HEK293 (cell line): ENCODE data around the gene IFIH1.

Source experiments
- CTCF ChIA-PET: fragments of 350-600 bp; formaldehyde crosslinking; extraction: SDS; loops from one replicate; lab custom pipeline; 2021; ENCODE audit warnings: antibody characterized with exemption; lab: Yijun Ruan, JAX
- POLR2A ChIA-PET: fragments of 300-600 bp; formaldehyde crosslinking; extraction: SDS; loops from one replicate; lab custom pipeline; 2020; ENCODE audit warnings: antibody characterized with exemption, inconsistent platforms; lab: Yijun Ruan, JAX
- H3K27ac ChIP-seq: fragments of 200-500 bp; sonication (Bioruptor generic); 2 replicates; pipeline ENCODE4 v1.5.1; 2014; ENCODE audit warnings: low read depth, low read length, control low read depth, inconsistent platforms; ENCODE audit errors: extremely low read depth
- H3K36me3 ChIP-seq, 2 experiments: fragments of 200-500 bp in 1 of 2; sonication (Bioruptor generic) in 1 of 2; 1 replicate in 1 of 2; 2 replicates in 1 of 2; pipeline ENCODE4 v1.5.1; 2014 to 2017; ENCODE audit warnings: inconsistent platforms in 2 of 2, low read length in 2 of 2; ENCODE audit not compliant: control insufficient read depth in 2 of 2, insufficient read depth in 1 of 2
- H3K4me1 ChIP-seq: fragments of 200-500 bp; sonication (Bioruptor generic); 2 replicates; pipeline ENCODE4 v1.5.1; 2014; ENCODE audit warnings: mild to moderate bottlenecking, low read length, inconsistent platforms; ENCODE audit not compliant: control insufficient read depth, insufficient read depth
- H3K4me3 ChIP-seq: 2 replicates; pipeline ENCODE4 v1.5.1; 2011; ENCODE audit warnings: low read depth, mild to moderate bottlenecking, control low read depth, low read length, moderate library complexity
- H3K9me3 ChIP-seq: fragments of 200-500 bp; sonication (Bioruptor generic); 2 replicates; pipeline ENCODE4 v1.5.1; 2014; ENCODE audit warnings: low read depth, low read length, inconsistent platforms; ENCODE audit not compliant: control insufficient read depth, insufficient read depth
- FEZF1 ChIP-seq: fragments of 450-650 bp; formaldehyde crosslinking; IDR thresholded peaks from 2 replicates; pipeline ENCODE4 v1.5.1; 2016; ENCODE audit warnings: missing biosample characterization, missing genetic modification characterization
- GFI1B ChIP-seq: fragments of 450-650 bp; formaldehyde crosslinking; IDR thresholded peaks from 2 replicates; pipeline ENCODE4 v1.5.1; 2016; ENCODE audit warnings: missing biosample characterization, missing genetic modification characterization
- HOXD13 ChIP-seq: sonication (generic); formaldehyde crosslinking; IDR thresholded peaks from 2 replicates; pipeline ENCODE4 v1.8.0; 2022; ENCODE audit warnings: missing genetic modification reagents, borderline replicate concordance
- KLF8 ChIP-seq: fragments of 450-650 bp; formaldehyde crosslinking; IDR thresholded peaks from 2 replicates; pipeline ENCODE4 v1.5.1; 2016; ENCODE audit warnings: missing biosample characterization, missing genetic modification characterization
- OVOL3 ChIP-seq: fragments of 450-650 bp; formaldehyde crosslinking; IDR thresholded peaks from 2 replicates; pipeline ENCODE4 v1.5.1; 2016; ENCODE audit warnings: missing biosample characterization, missing genetic modification characterization
- ZBTB21 ChIP-seq: fragments of 450-650 bp; formaldehyde crosslinking; IDR thresholded peaks from 2 replicates; pipeline ENCODE4 v1.5.1; 2017; ENCODE audit warnings: missing biosample characterization, missing genetic modification characterization
- ZNF155 ChIP-seq: fragments of 450-650 bp; formaldehyde crosslinking; IDR thresholded peaks from 2 replicates; pipeline ENCODE4 v1.5.1; 2016; ENCODE audit warnings: missing biosample characterization, missing genetic modification characterization
- ZNF223 ChIP-seq: fragments of 450-650 bp; formaldehyde crosslinking; IDR thresholded peaks from 2 replicates; pipeline ENCODE4 v1.5.1; 2016; ENCODE audit warnings: missing biosample characterization, missing genetic modification characterization
- ZNF366 ChIP-seq: fragments of 450-650 bp; formaldehyde crosslinking; conservative IDR thresholded peaks from 2 replicates; pipeline ENCODE4 v1.5.1; 2016; ENCODE audit warnings: missing biosample characterization, missing genetic modification characterization
- ZNF37A ChIP-seq: fragments of 450-650 bp; IDR thresholded peaks from 2 replicates; pipeline ENCODE4 v1.5.1; 2018; ENCODE audit warnings: missing biosample characterization, missing genetic modification characterization
- ZNF549 ChIP-seq: fragments of 450-650 bp; IDR thresholded peaks from 2 replicates; pipeline ENCODE4 v1.5.1; 2018; ENCODE audit warnings: missing biosample characterization, missing genetic modification characterization, mild to moderate bottlenecking, inconsistent platforms, moderate library complexity
- ZNF629 ChIP-seq: fragments of 450-650 bp; formaldehyde crosslinking; IDR thresholded peaks from 2 replicates; pipeline ENCODE4 v1.5.1; 2017; ENCODE audit warnings: missing biosample characterization, missing genetic modification characterization
- ZNF660 ChIP-seq: fragments of 450-650 bp; IDR thresholded peaks from 2 replicates; pipeline ENCODE4 v1.5.1; 2018; ENCODE audit warnings: missing biosample characterization, mild to moderate bottlenecking, missing genetic modification characterization
- ZNF701 ChIP-seq: fragments of 450-650 bp; formaldehyde crosslinking; IDR thresholded peaks from 2 replicates; pipeline ENCODE4 v1.5.1; 2016; ENCODE audit warnings: missing biosample characterization, missing genetic modification characterization
- TF ChIP-seq, protein P1 (sequence below): fragments of 450-650 bp; formaldehyde crosslinking; IDR thresholded peaks from 2 replicates; pipeline ENCODE4 v1.5.1; 2016; ENCODE audit warnings: missing biosample characterization, missing genetic modification characterization
- TF ChIP-seq, protein P2 (sequence below): fragments of 450-650 bp; IDR thresholded peaks from 2 replicates; pipeline ENCODE4 v1.5.1; 2018; ENCODE audit warnings: missing biosample characterization, missing genetic modification characterization
- TF ChIP-seq, protein P3 (sequence below): fragments of 450-650 bp; formaldehyde crosslinking; conservative IDR thresholded peaks from 2 replicates; pipeline ENCODE4 v1.5.1; 2016; ENCODE audit warnings: low read depth, missing biosample characterization, missing genetic modification characterization
- TF ChIP-seq, protein P4 (sequence below): fragments of 450-650 bp; formaldehyde crosslinking; IDR thresholded peaks from 2 replicates; pipeline ENCODE4 v1.5.1; 2017; ENCODE audit warnings: missing biosample characterization, mild to moderate bottlenecking, missing genetic modification characterization, moderate library complexity

The IFIH1 gene

DNA sequence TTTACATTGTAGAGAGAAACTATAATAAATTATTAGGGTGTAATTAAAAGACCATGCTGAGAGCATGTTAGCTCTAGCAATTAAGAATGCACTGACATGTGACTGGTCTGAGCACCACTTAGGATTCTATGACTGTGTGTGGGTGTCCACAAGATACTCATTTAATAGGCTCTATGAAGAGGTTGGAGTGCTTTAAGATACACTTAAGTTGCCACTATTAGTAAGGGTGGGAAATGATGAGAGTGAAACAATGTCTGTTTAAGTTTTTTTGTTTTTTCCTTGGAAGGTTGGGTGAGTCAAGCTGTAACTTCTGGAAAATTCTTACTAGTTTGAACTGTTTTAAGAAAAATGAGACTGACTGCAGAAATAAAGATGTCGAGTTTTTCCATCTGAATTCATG lies 73.4 kb downstream of the IFIH1 start:
- H3K27ac ChIP-seq = no peak overlapping the region
- CTCF ChIA-PET = interaction anchor here (0.6 kb wide), 1 partner anchor 1986 kb away, joined by 3 read pairs; no protein-coding TSS in a partner anchor
- H3K4me1 ChIP-seq = no peaks in the 10 kb centered on the region
- no peak overlapping the region for H3K4me3 ChIP-seq
- H3K36me3 ChIP-seq = no peaks in the 10 kb centered on the region
- TF ChIP-seq, protein P1, sequence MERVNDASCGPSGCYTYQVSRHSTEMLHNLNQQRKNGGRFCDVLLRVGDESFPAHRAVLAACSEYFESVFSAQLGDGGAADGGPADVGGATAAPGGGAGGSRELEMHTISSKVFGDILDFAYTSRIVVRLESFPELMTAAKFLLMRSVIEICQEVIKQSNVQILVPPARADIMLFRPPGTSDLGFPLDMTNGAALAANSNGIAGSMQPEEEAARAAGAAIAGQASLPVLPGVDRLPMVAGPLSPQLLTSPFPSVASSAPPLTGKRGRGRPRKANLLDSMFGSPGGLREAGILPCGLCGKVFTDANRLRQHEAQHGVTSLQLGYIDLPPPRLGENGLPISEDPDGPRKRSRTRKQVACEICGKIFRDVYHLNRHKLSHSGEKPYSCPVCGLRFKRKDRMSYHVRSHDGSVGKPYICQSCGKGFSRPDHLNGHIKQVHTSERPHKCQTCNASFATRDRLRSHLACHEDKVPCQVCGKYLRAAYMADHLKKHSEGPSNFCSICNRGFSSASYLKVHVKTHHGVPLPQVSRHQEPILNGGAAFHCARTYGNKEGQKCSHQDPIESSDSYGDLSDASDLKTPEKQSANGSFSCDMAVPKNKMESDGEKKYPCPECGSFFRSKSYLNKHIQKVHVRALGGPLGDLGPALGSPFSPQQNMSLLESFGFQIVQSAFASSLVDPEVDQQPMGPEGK (tag by site-specific recombination) = no peak
- no peak for TF ChIP-seq GFI1B (tag by site-specific recombination)
- TF ChIP-seq ZNF366 (tag by site-specific recombination) = no peak
- TF ChIP-seq KLF8 (tag by site-specific recombination) = no peak
- TF ChIP-seq, protein P2, sequence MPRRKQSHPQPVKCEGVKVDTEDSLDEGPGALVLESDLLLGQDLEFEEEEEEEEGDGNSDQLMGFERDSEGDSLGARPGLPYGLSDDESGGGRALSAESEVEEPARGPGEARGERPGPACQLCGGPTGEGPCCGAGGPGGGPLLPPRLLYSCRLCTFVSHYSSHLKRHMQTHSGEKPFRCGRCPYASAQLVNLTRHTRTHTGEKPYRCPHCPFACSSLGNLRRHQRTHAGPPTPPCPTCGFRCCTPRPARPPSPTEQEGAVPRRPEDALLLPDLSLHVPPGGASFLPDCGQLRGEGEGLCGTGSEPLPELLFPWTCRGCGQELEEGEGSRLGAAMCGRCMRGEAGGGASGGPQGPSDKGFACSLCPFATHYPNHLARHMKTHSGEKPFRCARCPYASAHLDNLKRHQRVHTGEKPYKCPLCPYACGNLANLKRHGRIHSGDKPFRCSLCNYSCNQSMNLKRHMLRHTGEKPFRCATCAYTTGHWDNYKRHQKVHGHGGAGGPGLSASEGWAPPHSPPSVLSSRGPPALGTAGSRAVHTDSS (tag by site-specific recombination) = no peak
- TF ChIP-seq OVOL3 (tag by site-specific recombination) = no peak
- no peak for TF ChIP-seq FEZF1 (tag by site-specific recombination)
- POLR2A ChIA-PET = no interaction called here
- H3K9me3 ChIP-seq = no peaks in the 10 kb centered on the region

- H3K9me3 ChIP-seq = no peaks in the 10 kb centered on the region
- CTCF ChIA-PET = interaction anchor here (0.6 kb wide), 1 partner anchor 1986 kb away, joined by 3 read pairs; no protein-coding TSS in a partner anchor
- TF ChIP-seq ZNF223 = no peak
- TF ChIP-seq ZNF155 (tag by site-specific recombination) = no peak
- no peak for TF ChIP-seq ZNF37A (tag by site-specific recombination)
- TF ChIP-seq, all 188 proteins: peak for 0
- H3K4me1 ChIP-seq = no peaks in the 10 kb centered on the region
- H3K4me3 ChIP-seq = no peak overlapping the region
- H3K36me3 ChIP-seq = no peaks in the 10 kb centered on the region
- POLR2A ChIA-PET = no interaction called here
- H3K27ac ChIP-seq = no peak overlapping the region
Observed at GRCh38 chr2:162244541-162245031, 73.9 kb downstream of the IFIH1 start.

DNA sequence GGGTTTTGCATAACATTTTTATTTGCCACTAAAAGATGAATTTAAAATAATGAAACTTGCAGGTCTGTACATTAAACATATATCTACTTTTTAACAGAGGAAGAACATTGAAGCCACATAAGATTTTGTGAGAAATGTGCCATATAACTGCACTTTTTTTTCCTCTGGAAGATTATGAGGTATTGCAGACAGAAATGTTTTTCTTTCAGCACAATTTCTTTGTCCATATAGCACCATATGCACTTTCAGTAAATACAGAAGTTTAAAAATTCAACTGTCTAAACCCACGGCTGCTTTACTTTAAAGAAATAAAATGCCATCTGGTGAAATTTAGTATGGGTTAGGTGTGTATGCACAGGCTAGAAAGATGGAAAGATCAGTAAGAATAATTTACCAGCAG lies 74.8 kb downstream of the IFIH1 start:
- TF ChIP-seq ZNF701 (tag by site-specific recombination) (no peak), ZBTB21 (tag by site-specific recombination) (no peak)
- no peaks in the 10 kb centered on the region for H3K9me3 ChIP-seq
- no peak overlapping the region for H3K27ac ChIP-seq
- no peaks in the 10 kb centered on the region for H3K36me3 ChIP-seq
- ChIA-PET POLR2A (no interaction called here), CTCF (interaction anchor here (2.7 kb wide), 1 partner anchor 22 kb away, joined by 11 read pairs; no protein-coding TSS in a partner anchor)
- H3K4me3 ChIP-seq = no peak overlapping the region
- no peaks in the 10 kb centered on the region for H3K4me1 ChIP-seq

- Histone ChIP-seq H3K27ac (no peak within 1 kb of the TSS), H3K4me1 (no peaks in the 10 kb centered on the region), H3K9me3 (no peaks in the 10 kb centered on the region), H3K4me3 (no peak within 1 kb of the TSS), H3K36me3 (no peaks in the 10 kb centered on the region)
- POLR2A ChIA-PET = no interaction called here
- TF ChIP-seq ZNF629 (tag by site-specific recombination) = no peak
- no peak for TF ChIP-seq ZNF549
- TF ChIP-seq, protein P3, sequence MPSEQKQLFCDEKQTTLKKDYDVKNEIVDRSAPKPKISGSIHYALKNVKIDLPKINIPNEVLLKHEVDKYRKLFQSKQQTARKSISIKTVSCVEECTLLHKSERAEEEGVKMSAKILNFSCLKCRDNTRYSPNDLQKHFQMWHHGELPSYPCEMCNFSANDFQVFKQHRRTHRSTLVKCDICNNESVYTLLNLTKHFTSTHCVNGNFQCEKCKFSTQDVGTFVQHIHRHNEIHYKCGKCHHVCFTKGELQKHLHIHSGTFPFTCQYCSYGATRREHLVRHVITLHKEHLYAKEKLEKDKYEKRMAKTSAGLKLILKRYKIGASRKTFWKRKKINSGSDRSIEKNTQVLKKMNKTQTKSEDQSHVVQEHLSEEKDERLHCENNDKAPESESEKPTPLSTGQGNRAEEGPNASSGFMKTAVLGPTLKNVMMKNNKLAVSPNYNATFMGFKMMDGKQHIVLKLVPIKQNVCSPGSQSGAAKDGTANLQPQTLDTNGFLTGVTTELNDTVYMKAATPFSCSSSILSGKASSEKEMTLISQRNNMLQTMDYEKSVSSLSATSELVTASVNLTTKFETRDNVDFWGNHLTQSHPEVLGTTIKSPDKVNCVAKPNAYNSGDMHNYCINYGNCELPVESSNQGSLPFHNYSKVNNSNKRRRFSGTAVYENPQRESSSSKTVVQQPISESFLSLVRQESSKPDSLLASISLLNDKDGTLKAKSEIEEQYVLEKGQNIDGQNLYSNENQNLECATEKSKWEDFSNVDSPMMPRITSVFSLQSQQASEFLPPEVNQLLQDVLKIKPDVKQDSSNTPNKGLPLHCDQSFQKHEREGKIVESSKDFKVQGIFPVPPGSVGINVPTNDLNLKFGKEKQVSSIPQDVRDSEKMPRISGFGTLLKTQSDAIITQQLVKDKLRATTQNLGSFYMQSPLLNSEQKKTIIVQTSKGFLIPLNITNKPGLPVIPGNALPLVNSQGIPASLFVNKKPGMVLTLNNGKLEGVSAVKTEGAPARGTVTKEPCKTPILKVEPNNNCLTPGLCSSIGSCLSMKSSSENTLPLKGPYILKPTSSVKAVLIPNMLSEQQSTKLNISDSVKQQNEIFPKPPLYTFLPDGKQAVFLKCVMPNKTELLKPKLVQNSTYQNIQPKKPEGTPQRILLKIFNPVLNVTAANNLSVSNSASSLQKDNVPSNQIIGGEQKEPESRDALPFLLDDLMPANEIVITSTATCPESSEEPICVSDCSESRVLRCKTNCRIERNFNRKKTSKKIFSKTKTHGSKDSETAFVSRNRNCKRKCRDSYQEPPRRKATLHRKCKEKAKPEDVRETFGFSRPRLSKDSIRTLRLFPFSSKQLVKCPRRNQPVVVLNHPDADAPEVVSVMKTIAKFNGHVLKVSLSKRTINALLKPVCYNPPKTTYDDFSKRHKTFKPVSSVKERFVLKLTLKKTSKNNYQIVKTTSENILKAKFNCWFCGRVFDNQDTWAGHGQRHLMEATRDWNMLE (tag by site-specific recombination) = no peak
- TF ChIP-seq, protein P4, sequence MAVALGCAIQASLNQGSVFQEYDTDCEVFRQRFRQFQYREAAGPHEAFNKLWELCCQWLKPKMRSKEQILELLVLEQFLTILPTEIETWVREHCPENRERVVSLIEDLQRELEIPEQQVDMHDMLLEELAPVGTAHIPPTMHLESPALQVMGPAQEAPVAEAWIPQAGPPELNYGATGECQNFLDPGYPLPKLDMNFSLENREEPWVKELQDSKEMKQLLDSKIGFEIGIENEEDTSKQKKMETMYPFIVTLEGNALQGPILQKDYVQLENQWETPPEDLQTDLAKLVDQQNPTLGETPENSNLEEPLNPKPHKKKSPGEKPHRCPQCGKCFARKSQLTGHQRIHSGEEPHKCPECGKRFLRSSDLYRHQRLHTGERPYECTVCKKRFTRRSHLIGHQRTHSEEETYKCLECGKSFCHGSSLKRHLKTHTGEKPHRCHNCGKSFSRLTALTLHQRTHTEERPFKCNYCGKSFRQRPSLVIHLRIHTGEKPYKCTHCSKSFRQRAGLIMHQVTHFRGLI = no peak
- TF ChIP-seq HOXD13 (CRISPR knock-in tag) = no peak
- no peak for TF ChIP-seq ZNF660 (tag by site-specific recombination)
- CTCF ChIA-PET = interaction anchor here (1.0 to 2.7 kb wide), 2 partner anchors 22 to 55 kb away, joined by 4 to 11 read pairs; no protein-coding TSS in a partner anchor
Observed at GRCh38 chr2:162243294-162243693, 75.2 kb downstream of the IFIH1 start, which contains the start of gene FAP. FAP (minus strand) TSS chr2:162243445; CDS start chr2:162243327, 118 bp downstream.
